GM19328 (cell line): ENCODE results near the gene NCOA7.
A peak's percentile ranks its signal among the peaks of the same experiment; 100 is the strongest.
"Not testable (repeated sequence)": the region's sequence is repeated elsewhere in the genome, so short reads cannot be mapped to it uniquely, and the experiment has no call there.

Experiments
- ATAC-seq: cut with Tn5 transposase; IDR thresholded peaks from one replicate; pipeline ENCODE4 v1.9.1; 2021; ENCODE audit warnings: mild to moderate bottlenecking, moderate library complexity; ENCODE audit not compliant: unreplicated experiment

The NCOA7 gene

GRCh38 chr6:125867483-125867942 lies 76.8 kb downstream of the NCOA7 start:
- no peak for ATAC-seq

GRCh38 chr6:125868252-125868651 lies 77.5 kb downstream of the NCOA7 start:
- ATAC-seq: no peak

GRCh38 chr6:125868678-125869395 lies 78.1 kb downstream of the NCOA7 start:
- ATAC-seq: no peak

DNA sequence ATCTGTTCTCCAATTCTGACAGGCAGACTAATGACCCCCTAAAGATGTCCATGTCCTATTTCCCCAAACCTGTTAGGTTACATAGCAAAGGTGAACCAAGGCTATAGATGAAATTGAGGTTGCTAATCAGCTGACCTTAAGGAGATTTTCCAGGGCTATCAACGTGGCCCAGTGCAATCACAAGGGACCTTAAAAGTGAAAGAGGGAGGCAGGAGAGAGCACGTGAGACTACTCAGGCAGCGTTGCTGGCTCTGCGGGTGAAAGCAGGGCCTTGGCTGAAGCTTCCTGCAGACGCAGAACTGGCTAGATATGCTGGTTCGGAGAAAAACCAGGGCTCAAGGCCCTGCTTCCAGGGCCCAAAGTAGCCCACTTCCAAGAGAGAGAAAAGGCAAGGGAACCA lies 78.7 kb downstream of the NCOA7 start:
- ATAC-seq: no peak

DNA sequence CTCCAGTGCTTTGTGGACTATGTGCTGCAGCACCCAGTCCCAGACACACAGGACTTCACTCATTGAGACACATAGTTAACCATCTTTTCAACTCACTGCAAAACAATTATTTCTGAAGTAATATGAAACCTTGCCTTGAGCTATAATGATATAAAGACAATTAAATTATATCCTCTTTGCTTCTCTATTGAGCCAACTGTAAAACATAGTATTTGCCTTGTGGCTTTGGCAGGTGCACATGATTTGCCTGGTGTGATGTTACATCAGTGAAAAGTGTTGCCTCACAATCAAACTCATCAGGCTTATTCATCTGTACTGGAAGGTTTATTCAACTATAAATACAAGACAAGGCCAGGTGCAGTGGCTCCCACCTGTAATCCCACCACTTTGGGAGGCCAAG lies 80.6 kb downstream of the NCOA7 start:
- ATAC-seq: no peak

DNA sequence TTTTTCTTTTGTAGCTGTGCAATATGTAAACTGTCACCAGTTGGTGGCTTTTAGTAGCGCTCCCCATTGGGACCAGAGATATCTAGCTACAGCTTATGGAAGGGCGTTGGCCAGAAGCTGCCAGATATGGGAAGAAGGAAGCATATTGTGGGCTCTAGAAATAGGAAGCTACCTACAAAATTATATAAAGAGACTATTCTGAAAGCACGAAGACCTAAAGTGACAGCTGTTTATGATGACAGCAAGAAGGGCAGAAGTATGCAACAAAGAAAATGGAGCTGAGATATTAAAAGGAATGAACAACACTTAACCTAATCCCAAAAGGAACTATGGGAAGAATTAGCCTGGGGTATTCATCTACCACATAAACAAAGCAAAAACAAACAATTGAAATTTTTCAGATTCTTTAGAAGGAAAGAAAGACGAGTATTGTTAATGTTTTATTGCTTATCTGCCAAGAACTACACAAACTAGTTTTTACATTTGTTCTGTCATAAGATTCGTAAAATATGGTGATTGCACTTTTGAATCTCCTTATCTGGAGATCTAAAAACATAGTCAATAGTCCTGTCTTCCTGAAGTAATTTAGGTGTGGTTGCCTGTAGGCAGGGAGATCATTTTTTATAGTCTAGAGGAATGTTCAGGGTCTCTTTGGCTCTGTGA lies 81.6 kb downstream of the NCOA7 start:
- ATAC-seq: no peak

- ATAC-seq: no peak
Measured at GRCh38 chr6:125882243-125882642, 91.5 kb downstream of the NCOA7 start.

DNA sequence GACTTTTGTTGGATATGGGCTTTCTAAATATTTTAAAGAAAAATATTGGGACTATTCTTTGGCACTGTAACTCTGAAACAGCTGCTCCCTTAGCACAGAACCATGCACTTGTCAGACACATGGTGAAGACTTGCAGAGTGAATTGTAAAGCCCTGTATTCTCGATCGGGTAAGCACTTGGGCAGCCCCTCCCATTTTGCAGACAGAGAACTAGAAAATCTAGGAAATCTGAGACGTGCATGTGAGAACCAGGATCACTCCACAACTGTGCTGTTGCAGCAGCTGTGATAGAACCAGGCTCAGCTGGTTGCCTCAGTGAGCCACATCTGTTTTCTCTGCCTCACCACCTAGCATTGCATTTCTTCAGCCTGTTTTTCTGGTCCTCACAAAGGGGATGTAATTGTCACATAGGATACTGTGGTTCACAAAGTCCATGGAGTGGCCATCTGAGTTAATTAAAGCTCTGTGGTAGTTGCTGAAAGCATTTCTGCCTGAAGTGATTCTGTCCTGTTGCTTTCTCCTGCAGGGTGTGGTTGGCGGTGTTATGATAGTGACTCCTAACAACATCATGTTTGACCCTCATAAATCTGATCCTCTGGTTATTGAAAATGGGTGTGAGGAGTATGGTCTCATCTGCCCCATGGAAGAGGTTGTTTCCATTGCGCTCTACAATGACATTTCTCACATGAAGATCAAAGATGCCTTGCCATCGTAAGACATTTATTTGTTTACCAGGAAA lies 94.0 kb downstream of the NCOA7 start:
- no peak for ATAC-seq

GRCh38 chr6:125886021-125886420 lies 95.3 kb downstream of the NCOA7 start:
- ATAC-seq: no peak

DNA sequence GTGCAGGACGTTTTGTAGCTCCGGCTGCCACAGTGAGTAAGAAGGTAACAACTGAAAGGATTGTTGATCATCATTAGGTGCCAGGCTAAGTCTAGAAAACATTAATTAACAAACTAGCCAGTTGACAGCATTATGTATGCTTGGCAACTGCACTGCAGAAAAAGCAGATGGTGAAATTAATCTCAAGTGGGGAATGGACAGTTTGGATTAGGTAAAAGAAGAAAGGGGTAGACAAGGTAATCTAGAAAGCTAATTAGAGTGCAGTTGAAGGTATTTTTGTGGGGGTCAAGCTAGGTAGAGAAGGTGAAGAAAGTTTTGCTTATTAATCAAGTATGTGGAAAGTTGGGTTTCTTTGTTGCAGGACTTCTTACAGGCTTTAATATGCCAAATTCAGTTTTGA lies 96.2 kb downstream of the NCOA7 start:
- ATAC-seq: no peak

DNA sequence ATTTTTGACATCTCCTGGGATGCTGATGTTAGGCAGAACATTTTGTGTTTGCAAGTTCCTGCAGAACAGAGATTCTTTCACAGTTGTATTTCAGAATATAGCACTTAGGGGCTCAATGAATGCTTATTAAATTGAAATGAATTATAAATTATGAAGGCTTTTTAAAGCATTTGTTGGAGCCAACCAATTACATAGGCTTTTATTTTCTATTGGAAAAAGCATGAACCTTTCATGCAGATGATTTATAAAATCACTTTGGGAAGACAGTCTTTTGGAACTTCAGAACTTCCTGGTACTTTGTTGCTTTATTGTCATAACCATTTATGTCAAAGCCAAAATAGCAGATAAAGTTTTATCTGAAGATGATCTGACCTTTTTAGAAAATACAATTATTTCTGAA lies 96.6 kb downstream of the NCOA7 start:
- ATAC-seq: no peak

GRCh38 chr6:125888989-125889656 lies 98.4 kb downstream of the NCOA7 start:
- no peak for ATAC-seq

DNA sequence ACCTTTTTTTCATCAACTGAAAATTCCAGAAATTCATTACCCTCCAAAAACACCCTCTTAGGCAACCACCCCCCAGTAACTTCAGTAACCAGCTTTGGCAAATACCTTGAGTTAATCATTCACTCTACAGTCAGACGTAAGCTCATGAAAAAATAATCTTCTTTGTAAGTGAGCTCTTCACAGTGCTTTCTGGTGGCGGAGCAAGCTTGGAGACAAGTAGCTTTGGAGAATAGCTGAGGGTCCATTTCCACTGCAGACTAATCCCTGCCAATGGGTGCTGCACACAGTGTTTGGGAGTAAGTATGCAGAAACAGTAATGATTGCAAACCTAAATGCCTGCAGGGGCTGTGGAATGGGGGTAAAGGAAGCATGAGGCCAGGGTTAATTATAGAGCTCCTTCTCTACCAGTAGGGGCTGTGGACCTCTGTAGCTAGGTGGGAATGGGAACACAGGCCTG lies 109.0 kb downstream of the NCOA7 start:
- no peak for ATAC-seq

GRCh38 chr6:125904871-125905270 lies 114.1 kb downstream of the NCOA7 start:
- ATAC-seq: peak; percentile 79

DNA sequence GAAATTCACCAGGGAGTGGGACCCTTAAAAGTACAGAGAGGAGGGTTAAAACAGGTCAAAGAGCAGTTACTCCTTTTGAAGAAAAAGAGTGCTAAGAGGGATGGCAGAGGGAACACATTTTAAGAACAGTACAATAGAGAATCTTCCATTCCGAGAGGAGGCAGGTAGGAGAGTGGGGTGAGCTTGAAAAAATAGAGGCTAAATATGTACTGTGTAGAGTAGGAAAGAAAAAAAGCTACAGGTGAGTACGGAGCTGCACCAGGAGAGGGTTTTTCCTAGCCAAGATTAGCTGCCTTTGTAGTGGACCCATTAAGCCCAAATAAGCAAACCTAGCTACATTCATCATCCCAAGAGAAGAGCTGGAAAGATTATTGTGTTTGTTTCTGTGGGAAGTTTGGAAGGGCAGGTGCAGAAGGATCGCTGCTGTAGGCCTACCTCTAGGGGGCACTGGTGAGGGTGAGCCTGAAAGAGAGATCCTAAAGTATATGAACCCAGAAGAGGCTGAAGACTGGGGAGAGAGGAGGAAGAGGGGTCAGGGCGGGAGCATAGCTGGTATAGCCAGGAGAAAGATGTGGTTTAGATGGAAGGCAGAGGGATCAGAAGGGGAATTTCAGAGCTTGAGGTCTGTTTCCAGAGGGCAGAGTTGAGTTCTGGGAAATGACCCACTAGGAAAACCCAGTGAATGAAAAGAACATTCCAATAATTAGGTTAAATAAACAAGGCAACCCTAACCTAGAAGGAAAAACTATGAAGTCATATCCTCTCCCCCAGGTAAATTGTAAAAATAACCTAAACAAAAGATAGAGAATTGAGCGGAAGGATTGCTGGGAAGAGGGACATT lies 115.6 kb downstream of the NCOA7 start:
- ATAC-seq: no peak

GRCh38 chr6:125910527-125910926 lies 119.8 kb downstream of the NCOA7 start:
- peak; percentile 98 for ATAC-seq

DNA sequence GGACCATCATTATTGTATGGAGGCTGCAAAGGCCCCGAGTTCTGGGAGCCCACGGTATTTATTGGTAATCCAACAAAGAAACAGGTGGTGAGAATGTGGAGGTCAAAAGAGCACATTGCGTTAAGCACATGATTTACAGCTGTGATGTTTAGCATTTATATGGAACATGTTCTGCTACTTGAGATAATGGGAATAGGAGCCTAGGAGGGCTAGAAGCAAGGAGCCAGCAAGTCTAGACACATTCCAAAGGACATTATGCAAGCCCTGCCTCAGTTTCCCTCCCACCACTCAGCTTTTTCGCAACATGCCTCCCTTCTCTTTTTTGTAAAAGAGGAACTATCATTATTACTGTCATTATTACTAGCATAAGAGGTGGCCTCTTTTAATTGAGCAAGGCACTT lies 120.3 kb downstream of the NCOA7 start:
- not testable (repeated sequence) for ATAC-seq

DNA sequence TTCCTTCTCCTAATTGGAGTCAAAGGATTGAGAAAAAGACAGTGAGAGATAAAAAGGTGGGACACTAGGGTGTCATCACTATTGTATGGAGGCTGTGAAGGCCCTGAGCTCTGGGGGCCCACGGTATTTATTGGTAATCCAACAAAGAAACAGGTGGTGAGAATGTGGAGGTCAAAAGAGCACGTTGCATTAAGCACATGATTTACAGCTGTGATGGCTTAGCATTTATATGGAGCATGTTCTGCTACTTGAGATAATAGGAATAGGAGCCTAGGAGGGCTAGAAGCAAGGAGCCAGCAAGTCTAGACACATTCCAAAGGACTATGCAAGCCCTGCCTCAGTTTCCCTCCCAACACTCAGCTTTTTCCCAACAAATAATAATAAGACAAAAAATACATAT lies 121.7 kb downstream of the NCOA7 start:
- not testable (repeated sequence) for ATAC-seq

DNA sequence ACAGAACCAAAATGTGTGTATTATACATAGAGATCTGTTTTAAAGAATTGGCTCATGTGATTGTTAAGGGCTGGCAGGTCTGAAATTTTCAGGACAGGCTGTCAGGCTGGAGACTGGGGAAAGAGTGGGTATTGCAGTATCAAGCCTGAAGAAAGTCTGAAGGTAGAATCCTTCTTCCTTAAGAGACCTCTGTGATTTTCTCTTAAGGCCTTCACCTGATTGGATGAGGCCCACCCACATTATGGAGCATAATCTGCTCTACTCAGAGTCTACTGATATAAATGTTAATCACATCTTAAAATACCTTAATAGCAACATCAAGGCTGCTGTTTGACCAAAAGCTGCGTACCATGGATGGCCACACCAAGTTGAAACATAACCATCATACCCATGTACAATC lies 122.4 kb downstream of the NCOA7 start:
- ATAC-seq: no peak

GRCh38 chr6:125913864-125914351 lies 123.1 kb downstream of the NCOA7 start:
- no peak for ATAC-seq
